ENCODE results near the gene ZNF778.
"Not testable (repeated sequence)": the region's sequence is repeated elsewhere in the genome, so short reads cannot be mapped to it uniquely, and the experiment has no call there.

ZNF778 gene

GRCh38 chr16:89217138-89217387 lies 440 bp upstream of the ZNF778 start:
- DNase-seq (ENCODE audit: low read depth): no peak

GRCh38 chr16:89219365-89219764 lies 1.9 kb downstream of the ZNF778 start:
- no peak for DNase-seq (ENCODE audit: low read depth)

- no peak for DNase-seq (ENCODE audit: low read depth)
Observed at GRCh38 chr16:89221604-89222003, 4.1 kb downstream of the ZNF778 start.

- no peak for DNase-seq (ENCODE audit: low read depth)
Observed at GRCh38 chr16:89222931-89223330, 5.4 kb downstream of the ZNF778 start.

- DNase-seq (ENCODE audit: low read depth): no peak
Observed at GRCh38 chr16:89224665-89225064, 7.2 kb downstream of the ZNF778 start.

- no peak for DNase-seq (ENCODE audit: low read depth)
Observed at GRCh38 chr16:89230255-89230654, 12.8 kb downstream of the ZNF778 start.

GRCh38 chr16:89232107-89232506 lies 14.6 kb downstream of the ZNF778 start:
- no peak for DNase-seq (ENCODE audit: low read depth)

- no peak for DNase-seq (ENCODE audit: low read depth)
Observed at GRCh38 chr16:89233678-89234490, 16.4 kb downstream of the ZNF778 start.

- DNase-seq (ENCODE audit: low read depth): no peak
Observed at GRCh38 chr16:89237733-89238132, 20.2 kb downstream of the ZNF778 start.

GRCh38 chr16:89241187-89242007 lies 23.9 kb downstream of the ZNF778 start:
- peak; percentile 30 for DNase-seq (ENCODE audit: low read depth)

GRCh38 chr16:89242795-89243200 lies 25.3 kb downstream of the ZNF778 start:
- no peak for DNase-seq (ENCODE audit: low read depth)

GRCh38 chr16:89243664-89244063 lies 26.2 kb downstream of the ZNF778 start:
- no peak for DNase-seq (ENCODE audit: low read depth)

GRCh38 chr16:89244264-89244663 lies 26.8 kb downstream of the ZNF778 start:
- DNase-seq (ENCODE audit: low read depth): not testable (repeated sequence)

GRCh38 chr16:89244754-89245153 lies 27.3 kb downstream of the ZNF778 start:
- DNase-seq (ENCODE audit: low read depth): no peak

- no peak for DNase-seq (ENCODE audit: low read depth)
Observed at GRCh38 chr16:89246383-89246902, 28.9 kb downstream of the ZNF778 start.

GRCh38 chr16:89246903-89247733 lies 29.6 kb downstream of the ZNF778 start:
- no peak for DNase-seq (ENCODE audit: low read depth)

- DNase-seq (ENCODE audit: low read depth): not testable (repeated sequence)
Observed at GRCh38 chr16:89247734-89248075, 30.2 kb downstream of the ZNF778 start.

GRCh38 chr16:89248196-89248982 lies 30.9 kb downstream of the ZNF778 start:
- DNase-seq (ENCODE audit: low read depth): no peak

- no peak for DNase-seq (ENCODE audit: low read depth)
Observed at GRCh38 chr16:89253548-89254287, 36.2 kb downstream of the ZNF778 start.

GRCh38 chr16:89256651-89257254 lies 39.2 kb downstream of the ZNF778 start:
- DNase-seq (ENCODE audit: low read depth): no peak
